Cardiac fibroblast (primary cell): ENCODE data around the gene BRD3.

Experiments
- DNase-seq, 2 donors: peaks; one replicate each; pipeline versions ENCODE4 v3.0.0 to v3.0.0-alpha.2; 2010; ENCODE audit warnings: low read depth in 2 of 2
- H3K4me3 ChIP-seq, 2 donors: replicated peaks in 1 of 2; 1 replicate in 1 of 2; 2 replicates in 1 of 2; pipeline ENCODE4 v1.5.1; 2011; ENCODE audit warnings: low read depth in 2 of 2, low read length in 2 of 2, mild to moderate bottlenecking in 2 of 2, moderate library complexity in 1 of 2
- TF ChIP-seq, protein P1 (sequence below): IDR thresholded peaks from one replicate; pipeline ENCODE4 v1.5.1; 2011; ENCODE audit warnings: low read depth, mild to moderate bottlenecking, low read length, inconsistent platforms

Gene BRD3

DNA sequence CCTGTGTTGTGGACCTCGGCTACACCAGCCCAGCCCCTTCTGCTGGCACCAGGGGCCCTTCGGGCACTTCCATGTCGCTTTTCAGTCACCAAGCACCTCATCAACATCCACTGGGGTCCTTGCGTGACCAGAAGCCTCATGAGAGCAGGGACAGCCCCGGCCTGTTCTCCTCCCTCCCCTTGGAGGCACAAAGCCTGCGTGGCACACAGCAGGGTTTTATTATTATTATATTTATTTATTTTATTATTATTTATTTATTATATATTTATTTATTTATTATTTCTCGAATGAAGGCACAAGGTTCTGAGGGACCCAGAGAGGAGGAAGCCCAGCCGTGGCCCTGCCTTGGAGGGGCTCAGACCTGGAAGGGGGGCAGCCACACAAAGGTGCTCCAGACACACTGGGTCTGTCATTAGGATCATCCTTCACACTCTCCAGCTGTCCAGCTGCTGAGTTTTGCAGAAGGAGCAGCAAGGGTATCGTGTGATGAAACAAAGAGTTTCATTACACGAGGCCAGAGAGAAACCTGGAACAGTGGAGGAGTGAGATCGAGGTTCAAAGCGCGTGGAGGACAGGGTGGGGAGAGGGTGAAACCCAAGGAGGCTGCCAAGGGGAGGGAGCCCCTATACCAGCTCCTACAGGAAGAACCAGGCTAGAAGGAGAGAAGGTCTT is 80.9 kb downstream of the BRD3 start:
- TF ChIP-seq, protein P1, sequence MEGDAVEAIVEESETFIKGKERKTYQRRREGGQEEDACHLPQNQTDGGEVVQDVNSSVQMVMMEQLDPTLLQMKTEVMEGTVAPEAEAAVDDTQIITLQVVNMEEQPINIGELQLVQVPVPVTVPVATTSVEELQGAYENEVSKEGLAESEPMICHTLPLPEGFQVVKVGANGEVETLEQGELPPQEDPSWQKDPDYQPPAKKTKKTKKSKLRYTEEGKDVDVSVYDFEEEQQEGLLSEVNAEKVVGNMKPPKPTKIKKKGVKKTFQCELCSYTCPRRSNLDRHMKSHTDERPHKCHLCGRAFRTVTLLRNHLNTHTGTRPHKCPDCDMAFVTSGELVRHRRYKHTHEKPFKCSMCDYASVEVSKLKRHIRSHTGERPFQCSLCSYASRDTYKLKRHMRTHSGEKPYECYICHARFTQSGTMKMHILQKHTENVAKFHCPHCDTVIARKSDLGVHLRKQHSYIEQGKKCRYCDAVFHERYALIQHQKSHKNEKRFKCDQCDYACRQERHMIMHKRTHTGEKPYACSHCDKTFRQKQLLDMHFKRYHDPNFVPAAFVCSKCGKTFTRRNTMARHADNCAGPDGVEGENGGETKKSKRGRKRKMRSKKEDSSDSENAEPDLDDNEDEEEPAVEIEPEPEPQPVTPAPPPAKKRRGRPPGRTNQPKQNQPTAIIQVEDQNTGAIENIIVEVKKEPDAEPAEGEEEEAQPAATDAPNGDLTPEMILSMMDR, result no peak
- H3K4me3 ChIP-seq, result no peak overlapping the region
- DNase-seq, result no peak

GRCh38 chr9:133986061-133986460 is 81.8 kb downstream of the BRD3 start:
- TF ChIP-seq, protein P1, result no peak
- no peak overlapping the region for H3K4me3 ChIP-seq
- no peak for DNase-seq

DNA sequence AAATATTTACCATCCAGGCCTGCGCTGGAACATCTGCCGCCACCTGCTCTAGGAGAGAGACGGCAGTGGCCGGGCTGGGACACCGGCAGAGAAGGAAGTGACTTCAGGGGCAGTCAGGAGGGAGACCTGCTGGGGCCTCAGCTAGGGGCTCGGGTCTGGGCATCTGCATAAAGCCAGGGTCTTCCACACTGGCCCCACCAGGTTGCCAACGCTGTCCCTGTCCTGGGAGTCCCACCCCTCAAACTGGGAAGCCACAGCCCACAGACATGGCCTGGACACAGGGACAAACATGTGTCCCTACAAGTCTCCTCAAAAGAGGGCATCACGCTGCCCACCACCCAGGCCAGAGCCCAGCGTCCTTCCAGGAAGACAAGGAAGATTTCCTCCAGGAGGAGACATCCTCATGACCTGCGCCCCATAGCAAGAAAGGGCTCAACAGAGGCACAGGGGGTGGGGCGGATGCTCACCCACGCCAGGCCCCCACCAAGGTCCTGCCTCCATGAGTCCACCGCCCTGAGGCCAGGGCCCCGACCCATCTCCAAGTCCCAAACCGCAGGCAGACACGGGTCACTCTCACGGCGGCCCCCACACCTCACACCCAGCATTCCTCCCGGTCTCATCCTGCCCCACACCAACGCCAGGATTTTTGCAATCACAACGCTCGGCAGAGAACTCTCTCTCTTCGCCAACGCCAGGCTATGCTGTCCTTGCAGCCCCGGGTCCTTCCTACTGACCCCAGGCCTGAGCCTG is 84.7 kb downstream of the BRD3 start:
- TF ChIP-seq, protein P1, result no peak
- H3K4me3 ChIP-seq, result no peak overlapping the region
- DNase-seq, result no peak

- TF ChIP-seq, protein P1, result no peak
- no peak for DNase-seq
- no peak overlapping the region for H3K4me3 ChIP-seq
Observed at GRCh38 chr9:133981958-133982681, 85.7 kb downstream of the BRD3 start.

GRCh38 chr9:133981589-133981957 is 86.3 kb downstream of the BRD3 start:
- H3K4me3 ChIP-seq, result no peak overlapping the region
- no peak for DNase-seq
- TF ChIP-seq, protein P1, result no peak

DNA sequence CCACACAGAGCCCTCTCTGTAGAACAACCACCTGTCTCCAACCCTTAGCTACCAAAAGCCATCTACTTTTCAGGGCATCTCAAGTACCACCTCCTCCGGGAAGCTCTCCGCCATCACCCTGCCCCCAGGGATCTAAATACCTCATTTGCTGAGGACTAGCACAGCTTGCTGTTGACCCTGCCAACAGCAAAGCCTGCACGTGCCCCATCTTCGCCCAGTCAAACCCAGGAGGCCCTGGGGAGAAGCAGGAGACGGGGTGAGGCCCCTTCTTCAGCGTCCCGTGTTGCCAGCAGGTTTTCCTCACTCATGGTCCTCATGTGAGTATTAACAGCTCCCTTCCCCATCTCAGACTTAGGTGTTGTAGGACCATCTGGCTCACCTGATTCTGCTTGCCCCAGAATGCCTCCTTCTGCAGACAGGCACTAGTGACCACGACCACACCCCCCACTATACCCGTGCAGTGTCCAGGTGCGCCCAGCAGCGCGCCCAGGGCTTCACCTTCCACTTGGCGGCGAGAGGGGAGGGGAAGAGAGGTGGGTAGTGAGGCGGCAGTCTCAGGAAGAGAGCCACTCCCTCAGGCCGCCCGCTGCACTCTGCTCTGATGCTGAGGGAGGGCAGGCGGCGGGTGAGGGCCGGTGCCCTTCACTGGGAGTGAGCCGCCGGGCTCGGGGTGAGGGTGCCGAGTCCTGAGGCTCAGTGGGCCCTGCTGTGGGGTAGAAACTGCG is 86.8 kb downstream of the BRD3 start:
- no peak for DNase-seq
- TF ChIP-seq, protein P1, result no peak
- H3K4me3 ChIP-seq, result no peak overlapping the region
